ENCODE measurements around the gene ARHGAP18. TPM values are rescaled to one million over a fixed set of nuclear protein-coding genes. Genes with fewer than 3 reads are reported as not detected.

Gene ARHGAP18
- total RNA-seq, 1 experiment from 2014 or later, result 2.4 TPM

- no peak overlapping the region for H3T11ph ChIP-seq (ENCODE audit: low read length)
- no peak overlapping the region for H2BK5ac ChIP-seq (ENCODE audit: insufficient read length, low read length)
- H3K4me2 ChIP-seq (ENCODE audit: insufficient read depth, insufficient read length, low read length), result no peak overlapping the region
- no peak overlapping the region for H4K5ac ChIP-seq (ENCODE audit: insufficient read length, low read depth, low read length)
- H3K36me3 Mint-ChIP-seq (ENCODE audit: insufficient read depth in 1 of 3, low read depth in 3 of 3), result no peaks in the 10 kb centered on the region
- 0 out of 4 replicates have a peak, but pooled peaks cover 0 to 2% of the 10 kb centered on the region in 2 experiments for H3K4me1 Mint-ChIP-seq
- no peak overlapping the region for H3K23ac ChIP-seq (ENCODE audit: insufficient read length, low read depth, low read length)
- no peak overlapping the region for H3K14ac ChIP-seq (ENCODE audit: insufficient read depth, low read length)
- no peak overlapping the region for H2BK15ac ChIP-seq (ENCODE audit: low read depth, low read length)
- no peak overlapping the region for H4K91ac ChIP-seq (ENCODE audit: insufficient read length, low read depth, low read length)
- H3K9ac ChIP-seq (ENCODE audit: extremely low read depth, insufficient read length, low read length), result no peak overlapping the region
- WGBS (ENCODE audit: extremely low coverage, insufficient read length, low lambda C conversion rate), result no CpG with 5 or more reads among the region's 3 CpGs
- H2BK12ac ChIP-seq (ENCODE audit: insufficient read length, low read depth, low read length), result no peak overlapping the region
- no peaks in the 10 kb centered on the region for H3K79me2 ChIP-seq (ENCODE audit: insufficient read depth, low read length)
- H3K18ac ChIP-seq (ENCODE audit: insufficient read length, low read depth, low read length), result no peak overlapping the region
- H3K79me1 ChIP-seq (ENCODE audit: insufficient read depth, low read depth, low read length, poor library complexity, severe bottlenecking), result no peaks in the 10 kb centered on the region
- no peak overlapping the region for H3K27ac ChIP-seq (ENCODE audit: insufficient read length, low read depth, low read length)
- H3K23me2 ChIP-seq (ENCODE audit: insufficient read length, low read depth, low read length, poor library complexity, severe bottlenecking), result no peaks in the 10 kb centered on the region
- H3K56ac ChIP-seq (ENCODE audit: insufficient read length, low read depth, low read length), result no peak overlapping the region
- no peaks in the 10 kb centered on the region for H4K20me1 ChIP-seq (ENCODE audit: control insufficient read depth, insufficient read depth, insufficient read length)
- H3K27me3 ChIP-seq (ENCODE audit: insufficient read depth, low read length), result no peaks in the 10 kb centered on the region
- no peak overlapping the region for H4K8ac ChIP-seq (replicated peaks; ENCODE audit: insufficient read length, low read depth, low read length)
- no peak for TF ChIP-seq CTCF (conservative IDR thresholded peaks at IDR 0.05)
- no peak overlapping the region for H2AFZ ChIP-seq (ENCODE audit: low read length)
- H3K4me1 ChIP-seq (ENCODE audit: insufficient read depth, low read length), result no peaks in the 10 kb centered on the region
- H2BK120ac ChIP-seq (ENCODE audit: low read depth, low read length, poor library complexity, severe bottlenecking), result no peak overlapping the region
- no peak overlapping the region for H3K27ac Mint-ChIP-seq
- no peak for DNase-seq
- H3K27me3 Mint-ChIP-seq (ENCODE audit: low read depth), result no peaks in the 10 kb centered on the region
- no peaks in the 10 kb centered on the region for H3K9me3 Mint-ChIP-seq
- no peak overlapping the region for H2BK20ac ChIP-seq (ENCODE audit: low read depth, low read length, poor library complexity, severe bottlenecking)
- no peak overlapping the region for H3K4me3 Mint-ChIP-seq
- H3K9me3 ChIP-seq (ENCODE audit: control insufficient read depth, low read depth, low read length), result no peaks in the 10 kb centered on the region
- no peak overlapping the region for H2AK5ac ChIP-seq (ENCODE audit: insufficient read length, low read length)
- no peak overlapping the region for H3K4ac ChIP-seq (ENCODE audit: low read depth, low read length)
Observed at GRCh38 chr6:129631070-129631469, 78.9 kb downstream of the ARHGAP18 start.
